ENCODE measurements around the gene LAMC3.
"Not testable (repeated sequence)": the region's sequence is repeated elsewhere in the genome, so short reads cannot be mapped to it uniquely, and the experiment has no call there.

The LAMC3 gene

DNA sequence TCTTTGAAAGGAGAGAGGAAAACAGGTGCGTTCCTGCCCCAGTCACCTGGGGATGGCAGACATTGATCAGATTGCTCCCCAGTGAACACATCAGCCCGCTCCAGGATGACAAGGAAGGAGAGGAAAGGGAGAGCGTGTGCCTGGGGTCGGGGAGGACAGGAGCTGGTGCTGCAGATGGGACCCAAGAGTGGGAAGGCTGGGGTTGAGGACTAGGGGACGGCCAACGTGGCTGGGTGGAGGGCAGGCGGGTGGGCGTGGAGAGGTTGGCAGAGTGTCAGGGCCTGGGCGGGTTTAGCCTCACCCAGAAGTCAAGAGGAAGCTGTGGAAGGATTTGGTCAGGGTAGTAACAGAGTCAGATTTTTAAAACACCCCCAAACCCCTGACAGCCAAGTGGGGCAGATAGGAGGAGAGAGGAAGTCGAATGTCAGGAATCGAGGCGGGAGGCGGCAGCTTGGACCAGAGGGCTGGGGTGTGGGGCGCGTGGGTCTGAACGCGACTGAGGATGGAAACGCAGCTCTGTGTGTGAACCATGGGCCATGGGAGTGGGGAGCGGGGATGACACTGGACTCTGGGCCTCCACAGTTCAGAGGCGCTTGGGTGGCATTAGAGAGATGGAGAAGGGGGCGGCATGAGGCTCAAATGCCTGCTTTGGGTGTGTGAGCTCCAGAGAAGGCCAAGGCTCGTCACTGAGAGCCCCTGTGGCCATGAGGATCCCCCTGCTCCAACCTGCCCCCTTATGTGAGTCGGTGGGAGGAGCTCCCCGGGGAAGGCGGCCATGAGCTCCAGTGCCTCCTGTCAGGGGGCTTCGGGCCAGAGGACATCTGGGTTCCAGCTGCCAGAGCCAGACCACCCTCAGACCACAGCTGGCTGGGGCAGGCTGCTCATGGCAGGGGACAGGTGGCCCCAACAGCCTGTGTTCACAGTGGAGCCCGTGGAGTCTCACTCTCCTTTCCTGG lies 24.6 kb downstream of the LAMC3 start:
- H3K4me3 ChIP-seq (replicated peaks; ENCODE audit: low read depth, low read length) = no peak overlapping the region
- no peak for DNase-seq (ENCODE audit: low read depth)
- TF ChIP-seq, protein P1, sequence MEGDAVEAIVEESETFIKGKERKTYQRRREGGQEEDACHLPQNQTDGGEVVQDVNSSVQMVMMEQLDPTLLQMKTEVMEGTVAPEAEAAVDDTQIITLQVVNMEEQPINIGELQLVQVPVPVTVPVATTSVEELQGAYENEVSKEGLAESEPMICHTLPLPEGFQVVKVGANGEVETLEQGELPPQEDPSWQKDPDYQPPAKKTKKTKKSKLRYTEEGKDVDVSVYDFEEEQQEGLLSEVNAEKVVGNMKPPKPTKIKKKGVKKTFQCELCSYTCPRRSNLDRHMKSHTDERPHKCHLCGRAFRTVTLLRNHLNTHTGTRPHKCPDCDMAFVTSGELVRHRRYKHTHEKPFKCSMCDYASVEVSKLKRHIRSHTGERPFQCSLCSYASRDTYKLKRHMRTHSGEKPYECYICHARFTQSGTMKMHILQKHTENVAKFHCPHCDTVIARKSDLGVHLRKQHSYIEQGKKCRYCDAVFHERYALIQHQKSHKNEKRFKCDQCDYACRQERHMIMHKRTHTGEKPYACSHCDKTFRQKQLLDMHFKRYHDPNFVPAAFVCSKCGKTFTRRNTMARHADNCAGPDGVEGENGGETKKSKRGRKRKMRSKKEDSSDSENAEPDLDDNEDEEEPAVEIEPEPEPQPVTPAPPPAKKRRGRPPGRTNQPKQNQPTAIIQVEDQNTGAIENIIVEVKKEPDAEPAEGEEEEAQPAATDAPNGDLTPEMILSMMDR (IDR thresholded peaks at IDR 0.05; ENCODE audit: low read length, missing control alignments) = no peak

DNA sequence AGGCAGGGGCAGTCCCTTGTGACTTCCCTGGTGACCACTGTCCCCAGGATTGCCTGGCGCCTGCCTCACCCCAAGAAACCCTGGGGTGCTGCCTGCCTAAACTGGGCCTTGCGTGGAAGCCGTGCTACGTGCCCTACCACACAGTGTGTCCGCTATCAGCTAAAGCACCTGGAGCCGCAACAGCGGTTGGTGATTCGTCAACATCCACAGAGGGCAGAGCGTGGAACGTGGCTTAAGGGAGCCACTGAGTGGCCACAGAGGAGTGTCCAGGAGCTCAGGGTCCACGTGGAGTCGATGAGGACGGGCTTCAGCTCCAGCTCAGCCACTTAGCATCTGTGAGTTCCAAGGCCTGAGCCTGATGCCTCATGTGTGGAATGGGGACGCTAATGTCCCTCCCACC lies 25.3 kb downstream of the LAMC3 start:
- TF ChIP-seq, protein P1 (IDR thresholded peaks at IDR 0.05; ENCODE audit: low read length, missing control alignments) = no peak
- DNase-seq (ENCODE audit: low read depth) = no peak
- no peak overlapping the region for H3K4me3 ChIP-seq (replicated peaks; ENCODE audit: low read depth, low read length)

DNA sequence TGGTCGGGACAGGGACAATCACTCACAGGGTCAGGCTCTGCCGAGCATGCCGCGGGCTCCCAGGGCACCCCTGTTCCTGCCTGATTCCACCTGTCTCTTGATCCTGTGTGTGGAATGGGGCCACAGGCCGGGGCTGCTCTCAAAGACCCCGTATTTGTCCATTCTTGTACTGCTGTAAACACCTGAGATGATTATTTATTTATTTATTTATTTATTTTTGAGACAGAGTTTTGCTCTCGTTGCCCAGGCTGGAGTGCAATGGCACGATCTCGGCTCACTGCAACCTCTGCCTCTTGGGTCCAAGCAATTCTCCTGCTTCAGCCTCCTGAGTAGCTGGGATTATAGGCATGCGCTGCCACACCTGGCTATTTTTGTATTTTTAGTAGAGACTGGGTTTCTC lies 25.8 kb downstream of the LAMC3 start:
- not testable (repeated sequence) for DNase-seq (ENCODE audit: low read depth); H3K4me3 ChIP-seq (replicated peaks; ENCODE audit: low read depth, low read length)

DNA sequence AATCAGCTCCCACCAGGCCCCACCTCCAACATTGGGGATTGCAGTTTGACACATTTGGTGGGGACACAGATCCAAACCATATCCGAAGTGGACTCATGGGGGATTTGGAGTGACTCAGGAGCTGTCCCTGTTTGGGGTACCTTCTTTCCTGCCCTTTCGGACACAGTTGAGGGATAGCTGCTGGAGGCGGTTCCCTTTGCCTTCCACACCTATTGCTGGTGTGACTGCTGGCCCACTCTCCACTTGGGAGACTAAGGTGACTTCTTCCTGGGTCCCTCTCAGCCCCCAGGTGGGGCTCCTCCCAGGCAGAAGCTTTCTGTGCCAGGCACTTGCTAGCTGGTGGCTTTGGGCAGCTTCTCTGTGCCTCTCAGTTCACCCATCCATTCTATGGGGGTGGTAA lies 26.6 kb downstream of the LAMC3 start:
- DNase-seq (ENCODE audit: low read depth) = no peak
- TF ChIP-seq, protein P1 (IDR thresholded peaks at IDR 0.05; ENCODE audit: low read length, missing control alignments) = no peak
- no peak overlapping the region for H3K4me3 ChIP-seq (replicated peaks; ENCODE audit: low read depth, low read length)

DNA sequence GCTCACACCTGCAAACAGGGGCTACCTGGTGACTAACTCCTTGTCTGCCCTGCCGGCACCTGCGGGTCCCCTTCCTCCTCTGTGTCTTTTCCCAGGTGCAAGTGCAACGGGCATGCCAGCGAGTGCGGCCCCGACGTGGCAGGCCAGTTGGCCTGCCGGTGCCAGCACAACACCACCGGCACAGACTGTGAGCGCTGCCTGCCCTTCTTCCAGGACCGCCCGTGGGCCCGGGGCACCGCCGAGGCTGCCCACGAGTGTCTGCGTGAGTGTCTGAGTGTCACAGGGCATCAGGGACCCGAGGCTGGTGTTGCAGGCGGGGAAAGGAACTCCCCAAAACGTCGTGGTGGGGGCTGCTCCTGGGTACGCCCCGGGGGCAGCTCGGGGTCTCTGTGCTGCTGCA lies 27.1 kb downstream of the LAMC3 start:
- TF ChIP-seq, protein P1 (IDR thresholded peaks at IDR 0.05; ENCODE audit: low read length, missing control alignments) = no peak
- H3K4me3 ChIP-seq (replicated peaks; ENCODE audit: low read depth, low read length) = no peak overlapping the region
- DNase-seq (ENCODE audit: low read depth) = no peak

DNA sequence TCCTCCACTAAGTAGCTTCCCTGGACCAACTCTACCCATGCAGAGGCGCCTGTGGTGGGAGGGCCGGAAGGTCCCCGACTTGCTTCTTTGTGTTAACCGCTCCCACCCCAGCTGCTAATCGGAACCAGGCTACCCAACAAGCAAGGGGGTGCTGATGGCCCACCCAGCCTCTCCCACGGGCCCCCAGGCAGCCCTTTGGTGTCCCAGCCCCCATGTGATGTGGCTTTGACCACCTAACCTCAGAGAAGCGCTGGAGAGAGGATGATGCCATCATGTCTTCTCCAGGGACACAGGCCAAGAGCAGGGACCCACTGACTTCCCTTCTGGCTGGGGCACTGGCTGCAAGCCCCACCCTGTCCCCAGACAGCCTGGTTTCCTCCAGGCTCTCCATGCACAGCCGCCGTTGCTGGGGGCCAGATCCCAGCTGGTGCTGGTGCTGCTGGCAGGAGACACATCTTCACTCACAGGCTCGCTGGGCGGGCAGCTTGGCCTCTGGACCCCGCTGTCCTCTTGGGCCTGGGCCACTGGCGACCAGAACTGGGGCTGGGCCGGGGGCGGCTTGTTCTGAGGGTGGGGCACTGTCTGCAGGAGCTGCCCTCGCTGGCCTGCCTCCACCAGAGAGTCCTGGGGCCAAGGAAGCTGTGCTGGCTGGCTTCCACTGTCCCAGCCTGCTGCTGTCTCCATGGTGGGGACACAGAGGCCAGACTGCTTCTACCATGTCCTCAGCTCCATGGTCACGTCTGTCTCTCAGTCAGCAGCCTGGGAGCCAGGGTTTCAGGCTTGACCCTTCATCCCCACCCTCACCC lies 27.8 kb downstream of the LAMC3 start:
- DNase-seq (ENCODE audit: low read depth) = no peak
- no peak overlapping the region for H3K4me3 ChIP-seq (replicated peaks; ENCODE audit: low read depth, low read length)
- TF ChIP-seq, protein P1 (IDR thresholded peaks at IDR 0.05; ENCODE audit: low read length, missing control alignments) = no peak

Measured in fibroblast of pulmonary artery (primary cell).